Subcutaneous adipose tissue (tissue), 4 donors: Measurements from ENCODE around the gene SYCP2. TPM values are rescaled to one million over a fixed set of nuclear protein-coding genes. Genes with fewer than 3 reads are reported as not detected.

Experiments used
- total RNA-seq, 4 donors: library from RNA; depleted of rRNA; stranded (reverse); fragments of >200 nt; gene quantifications; one replicate each; pipeline ENCODE4 v1.1.0, GENCODE V29; 2016
- TF ChIP-seq, protein P1 (sequence below): fragments of 450-650 bp; IDR thresholded peaks from one replicate; pipeline ENCODE4 v1.5.1; 2016; ENCODE audit warnings: low read depth, mild to moderate bottlenecking, control low read depth, antibody characterized with exemption, moderate library complexity

The SYCP2 gene
- total RNA-seq, 4 donors from 2014 or later, result 3.1 to 7.8 (median 3.8) TPM

- TF ChIP-seq, protein P1, sequence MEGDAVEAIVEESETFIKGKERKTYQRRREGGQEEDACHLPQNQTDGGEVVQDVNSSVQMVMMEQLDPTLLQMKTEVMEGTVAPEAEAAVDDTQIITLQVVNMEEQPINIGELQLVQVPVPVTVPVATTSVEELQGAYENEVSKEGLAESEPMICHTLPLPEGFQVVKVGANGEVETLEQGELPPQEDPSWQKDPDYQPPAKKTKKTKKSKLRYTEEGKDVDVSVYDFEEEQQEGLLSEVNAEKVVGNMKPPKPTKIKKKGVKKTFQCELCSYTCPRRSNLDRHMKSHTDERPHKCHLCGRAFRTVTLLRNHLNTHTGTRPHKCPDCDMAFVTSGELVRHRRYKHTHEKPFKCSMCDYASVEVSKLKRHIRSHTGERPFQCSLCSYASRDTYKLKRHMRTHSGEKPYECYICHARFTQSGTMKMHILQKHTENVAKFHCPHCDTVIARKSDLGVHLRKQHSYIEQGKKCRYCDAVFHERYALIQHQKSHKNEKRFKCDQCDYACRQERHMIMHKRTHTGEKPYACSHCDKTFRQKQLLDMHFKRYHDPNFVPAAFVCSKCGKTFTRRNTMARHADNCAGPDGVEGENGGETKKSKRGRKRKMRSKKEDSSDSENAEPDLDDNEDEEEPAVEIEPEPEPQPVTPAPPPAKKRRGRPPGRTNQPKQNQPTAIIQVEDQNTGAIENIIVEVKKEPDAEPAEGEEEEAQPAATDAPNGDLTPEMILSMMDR, result no peak
Measured at GRCh38 chr20:59936409-59936808, 3.0 kb upstream of the SYCP2 start.

DNA sequence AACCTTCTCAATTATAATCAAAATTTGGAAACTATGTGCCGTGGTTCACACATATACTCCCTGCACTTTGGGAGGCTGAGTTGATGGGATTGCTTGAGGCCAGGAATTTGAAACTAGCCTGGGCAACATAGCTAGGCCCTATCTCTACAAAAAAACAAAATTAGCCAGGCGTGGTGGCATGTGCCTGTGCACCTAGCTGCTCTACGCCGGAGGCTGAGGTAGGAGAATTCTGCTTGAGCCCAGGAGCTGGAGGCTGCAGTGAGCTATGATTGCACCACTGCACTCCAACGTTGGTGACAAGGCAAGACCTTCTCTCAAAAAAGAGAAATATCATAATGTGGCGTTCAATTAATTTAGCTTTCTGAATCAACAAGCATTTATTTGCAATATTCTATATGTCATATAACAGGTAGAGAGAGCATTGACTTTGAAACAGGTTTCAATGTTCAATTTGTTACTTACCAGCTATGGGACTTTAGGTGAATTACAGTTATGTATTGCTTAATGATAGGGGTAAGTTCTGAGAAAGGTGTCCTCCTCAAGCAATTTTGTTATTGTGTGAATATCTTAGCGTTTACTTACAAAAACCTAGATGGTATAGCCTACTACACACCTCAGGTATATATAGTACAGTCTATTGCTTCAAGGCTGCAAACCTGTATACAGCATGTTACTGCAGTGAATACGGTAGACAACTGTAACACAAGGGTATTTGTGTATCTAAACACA is 2.2 kb upstream of the SYCP2 start:
- TF ChIP-seq, protein P1, result no peak

DNA sequence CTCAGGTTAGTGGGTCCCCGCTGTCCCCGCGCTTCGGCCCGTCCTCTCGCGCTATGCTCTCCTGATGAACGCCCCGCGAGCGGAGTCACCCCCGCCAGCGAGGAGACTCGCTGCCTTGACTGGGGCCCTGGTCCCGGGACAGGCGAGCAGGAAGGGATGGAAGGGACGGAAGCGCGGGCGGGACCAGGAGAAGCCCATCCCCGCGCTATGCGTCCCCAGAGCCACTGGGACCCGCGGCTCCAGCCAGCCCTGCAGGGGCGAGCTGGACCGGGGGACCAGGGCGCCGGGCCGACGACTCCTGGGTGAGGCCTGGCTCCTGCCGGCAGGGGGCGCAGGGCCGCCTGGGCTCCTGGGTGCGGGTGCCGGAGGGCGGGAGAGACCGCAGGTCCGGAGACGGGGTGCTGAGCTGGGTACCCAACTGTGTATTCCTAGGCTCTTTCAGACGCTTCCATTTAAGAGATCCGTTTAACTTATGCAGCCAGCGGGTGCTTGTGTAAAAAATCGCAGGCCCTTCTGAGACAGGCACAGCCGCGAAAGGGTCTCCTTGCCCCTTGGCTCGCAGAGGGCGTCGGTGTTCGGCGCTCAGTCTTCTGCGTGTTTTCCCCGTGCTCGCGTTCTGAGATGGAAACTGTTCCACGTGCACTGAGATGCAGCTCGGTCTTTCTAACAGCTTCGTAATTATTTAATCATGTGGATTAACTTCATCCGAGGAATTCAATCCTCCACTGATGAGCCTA is 580 bp upstream of the SYCP2 start:
- TF ChIP-seq, protein P1, result no peak

GRCh38 chr20:59932616-59933295 is 681 bp downstream of the SYCP2 start:
- TF ChIP-seq, protein P1, result no peak

DNA sequence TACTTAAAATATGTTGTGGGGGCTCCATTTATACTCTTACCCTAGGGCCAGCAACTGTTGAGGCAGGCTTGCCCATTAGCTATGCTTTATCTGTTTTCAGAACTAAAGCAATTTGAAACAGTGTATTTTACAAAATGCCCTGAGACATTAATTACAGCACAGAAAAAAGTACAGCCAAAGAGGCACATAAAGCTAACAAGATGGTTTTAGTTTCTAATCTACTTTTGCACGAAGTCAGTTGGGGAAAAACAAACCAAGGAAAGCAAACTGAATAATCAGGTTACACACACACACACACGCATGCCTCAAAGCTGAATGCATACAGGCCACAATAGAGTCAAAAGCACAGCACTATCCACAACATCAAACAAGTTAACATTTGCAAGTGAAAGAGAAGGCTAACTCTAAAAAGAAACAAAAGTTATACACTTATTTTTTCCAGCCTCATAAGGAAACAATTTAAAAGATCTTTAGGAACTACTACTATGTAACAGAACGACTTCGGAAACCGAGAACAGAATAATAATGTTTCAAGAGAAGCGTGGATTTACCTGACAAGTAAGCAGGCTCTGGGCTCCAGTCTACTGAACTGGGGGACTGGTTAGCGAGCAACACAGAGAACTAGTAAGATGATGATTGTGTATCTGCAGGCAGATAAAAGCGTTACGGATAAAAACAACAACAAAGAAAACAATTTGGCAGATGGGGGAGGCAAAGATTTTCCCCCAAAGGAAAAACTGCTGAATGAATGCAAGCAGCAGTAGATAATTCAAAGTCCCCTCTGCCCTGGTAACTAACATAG is 1.7 kb downstream of the SYCP2 start:
- TF ChIP-seq, protein P1, result no peak

- TF ChIP-seq, protein P1, result no peak
Measured at GRCh38 chr20:59925899-59926298, 7.5 kb downstream of the SYCP2 start.
